ENCODE data around the gene SLC35E1.
A peak's percentile ranks its signal among the peaks of the same experiment; 100 is the strongest.

Gene SLC35E1

GRCh38 chr19:16615808-16616207 is 43.6 kb upstream of the SLC35E1 start:
- TF ChIP-seq, protein P1, sequence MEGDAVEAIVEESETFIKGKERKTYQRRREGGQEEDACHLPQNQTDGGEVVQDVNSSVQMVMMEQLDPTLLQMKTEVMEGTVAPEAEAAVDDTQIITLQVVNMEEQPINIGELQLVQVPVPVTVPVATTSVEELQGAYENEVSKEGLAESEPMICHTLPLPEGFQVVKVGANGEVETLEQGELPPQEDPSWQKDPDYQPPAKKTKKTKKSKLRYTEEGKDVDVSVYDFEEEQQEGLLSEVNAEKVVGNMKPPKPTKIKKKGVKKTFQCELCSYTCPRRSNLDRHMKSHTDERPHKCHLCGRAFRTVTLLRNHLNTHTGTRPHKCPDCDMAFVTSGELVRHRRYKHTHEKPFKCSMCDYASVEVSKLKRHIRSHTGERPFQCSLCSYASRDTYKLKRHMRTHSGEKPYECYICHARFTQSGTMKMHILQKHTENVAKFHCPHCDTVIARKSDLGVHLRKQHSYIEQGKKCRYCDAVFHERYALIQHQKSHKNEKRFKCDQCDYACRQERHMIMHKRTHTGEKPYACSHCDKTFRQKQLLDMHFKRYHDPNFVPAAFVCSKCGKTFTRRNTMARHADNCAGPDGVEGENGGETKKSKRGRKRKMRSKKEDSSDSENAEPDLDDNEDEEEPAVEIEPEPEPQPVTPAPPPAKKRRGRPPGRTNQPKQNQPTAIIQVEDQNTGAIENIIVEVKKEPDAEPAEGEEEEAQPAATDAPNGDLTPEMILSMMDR (IDR thresholded peaks at IDR 0.05; ENCODE audit: low read depth, low read length): no peak
- peak in 1 of 2 donors; percentile 29 for DNase-seq (ENCODE audit: low read depth in 2 of 2)
- H3K4me3 ChIP-seq (replicated peaks in 1 of 2; ENCODE audit: low read depth in 2 of 2, low read length in 2 of 2): no peak overlapping the region

GRCh38 chr19:16614941-16615340 is 42.7 kb upstream of the SLC35E1 start:
- H3K4me3 ChIP-seq (replicated peaks in 1 of 2; ENCODE audit: low read depth in 2 of 2, low read length in 2 of 2): no peak overlapping the region
- TF ChIP-seq, protein P1 (IDR thresholded peaks at IDR 0.05; ENCODE audit: low read depth, low read length): no peak
- no peak for DNase-seq (ENCODE audit: low read depth in 2 of 2)

DNA sequence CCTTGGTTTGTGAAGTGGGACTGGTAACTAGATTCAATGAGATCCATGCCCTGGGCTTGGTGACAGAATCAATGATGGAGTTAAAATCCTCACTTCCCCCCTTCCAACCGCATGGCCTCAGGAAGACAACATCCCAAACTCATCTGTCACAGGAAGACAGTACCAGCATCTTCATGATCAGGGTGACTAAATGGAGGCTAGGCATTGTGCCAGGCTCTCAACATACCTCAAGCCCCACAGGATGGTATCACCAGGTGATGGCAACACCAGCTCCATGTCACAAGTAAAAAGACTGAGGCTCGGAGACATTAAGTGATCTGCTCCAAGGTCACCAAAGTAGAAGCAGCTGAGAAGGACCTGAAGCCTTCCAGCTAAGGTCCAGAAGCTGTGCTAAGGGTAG is 41.6 kb upstream of the SLC35E1 start:
- TF ChIP-seq, protein P1 (IDR thresholded peaks at IDR 0.05; ENCODE audit: low read depth, low read length): no peak
- H3K4me3 ChIP-seq (replicated peaks in 1 of 2; ENCODE audit: low read depth in 2 of 2, low read length in 2 of 2): no peak overlapping the region
- DNase-seq (ENCODE audit: low read depth in 2 of 2): no peak

DNA sequence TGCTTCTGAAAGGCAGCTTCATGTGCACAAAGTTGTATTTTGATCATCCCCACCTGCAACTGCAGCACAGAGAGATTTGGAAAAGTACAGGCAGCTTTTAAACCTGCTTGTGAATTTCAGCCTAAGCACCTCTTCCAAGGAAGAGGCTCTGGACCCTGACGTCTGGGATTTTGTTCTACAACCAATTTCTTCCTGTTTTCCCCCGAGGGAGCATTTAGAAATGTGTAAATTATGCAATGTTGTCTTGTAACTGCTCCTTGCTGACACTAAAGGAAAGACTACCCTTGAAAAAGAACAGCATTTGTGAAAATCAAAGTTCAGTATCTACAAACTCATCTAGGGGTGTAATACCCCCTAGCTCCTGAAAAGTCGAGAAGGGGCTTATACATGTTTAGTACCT is 40.4 kb upstream of the SLC35E1 start:
- no peak overlapping the region for H3K4me3 ChIP-seq (replicated peaks in 1 of 2; ENCODE audit: low read depth in 2 of 2, low read length in 2 of 2)
- TF ChIP-seq, protein P1 (IDR thresholded peaks at IDR 0.05; ENCODE audit: low read depth, low read length): no peak
- peak; percentile 54 to 57 for DNase-seq (ENCODE audit: low read depth in 2 of 2)

DNA sequence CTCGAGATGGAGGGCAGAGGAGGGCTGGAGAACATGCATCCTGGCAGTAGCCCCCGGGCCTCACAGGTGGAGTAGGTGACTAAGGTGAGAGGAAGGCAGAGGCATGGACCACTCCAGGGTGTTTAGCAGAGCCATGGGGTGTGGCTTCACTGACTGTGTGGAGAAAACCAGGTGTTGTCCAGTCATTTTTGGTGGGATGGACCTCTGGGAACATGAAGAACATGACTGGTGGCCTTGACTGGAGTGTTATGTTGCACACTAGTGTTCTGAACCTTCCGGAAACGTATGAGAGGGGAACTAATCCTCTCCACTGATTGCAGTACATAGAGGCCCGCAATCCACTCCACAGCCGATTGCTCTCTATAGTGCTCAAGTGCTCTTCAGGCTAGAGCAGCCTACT is 38.9 kb upstream of the SLC35E1 start:
- TF ChIP-seq, protein P1 (IDR thresholded peaks at IDR 0.05; ENCODE audit: low read depth, low read length): no peak
- no peak for DNase-seq (ENCODE audit: low read depth in 2 of 2)

DNA sequence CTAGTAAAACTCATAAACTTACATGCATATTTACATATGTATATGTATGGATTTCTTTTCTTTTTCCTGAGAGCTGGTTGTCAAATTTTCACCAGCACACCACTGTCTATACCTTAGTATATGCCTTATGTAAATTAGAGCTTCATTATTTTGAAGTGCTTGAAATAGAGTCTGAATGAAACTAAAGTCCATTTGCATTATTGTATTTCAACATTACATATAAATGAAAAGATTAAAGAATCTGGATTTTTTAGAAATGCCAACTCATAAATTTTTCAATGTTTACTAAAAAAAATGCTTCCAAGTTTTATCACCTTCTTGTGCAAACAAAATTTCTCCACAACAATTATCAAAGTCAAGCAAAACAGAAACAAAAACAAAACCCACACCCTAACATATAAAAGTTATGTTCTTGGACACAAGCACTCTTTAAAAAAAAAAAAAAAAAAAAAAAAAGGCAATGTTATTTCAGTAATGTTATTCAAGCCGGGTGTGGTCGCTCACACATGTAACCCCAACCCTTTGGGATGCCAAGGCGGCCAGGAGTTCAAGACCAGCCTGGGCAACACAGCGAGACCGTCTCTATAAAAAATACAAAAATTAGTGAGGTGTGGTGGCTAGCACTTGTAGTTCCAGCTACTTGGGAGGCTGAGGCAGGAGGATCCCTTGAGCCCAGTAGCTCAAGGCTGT is 37.4 kb upstream of the SLC35E1 start:
- TF ChIP-seq, protein P1 (IDR thresholded peaks at IDR 0.05; ENCODE audit: low read depth, low read length): no peak
- DNase-seq (ENCODE audit: low read depth in 2 of 2): no peak
- no peak overlapping the region for H3K4me3 ChIP-seq (replicated peaks in 1 of 2; ENCODE audit: low read depth in 2 of 2, low read length in 2 of 2)

More for the DNA sequence above, 38.9 kb upstream of the SLC35E1 start:
- H3K4me3 ChIP-seq (replicated peaks in 1 of 2; ENCODE audit: low read depth in 2 of 2, low read length in 2 of 2): no peak overlapping the region

DNA sequence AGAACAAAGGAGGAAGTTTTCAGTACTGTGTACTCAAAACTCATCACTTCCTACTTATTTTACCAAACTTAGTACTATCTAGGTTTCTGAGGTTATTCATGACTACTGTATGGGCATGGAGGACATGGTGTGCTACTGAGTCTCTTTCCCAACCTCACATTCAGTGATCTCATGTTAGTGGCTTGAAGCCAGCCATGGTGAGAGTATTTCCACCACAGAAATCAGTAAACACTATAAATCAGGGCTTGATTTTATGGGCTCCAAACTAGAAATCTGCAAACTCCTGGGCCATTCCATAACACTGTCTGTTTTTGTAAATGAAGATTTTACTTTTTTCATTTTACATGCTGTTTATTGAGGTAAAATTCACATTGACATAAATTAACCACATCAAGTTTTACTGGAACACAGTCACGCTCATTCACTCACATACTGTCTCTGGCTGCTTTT is 36.1 kb upstream of the SLC35E1 start:
- TF ChIP-seq, protein P1 (IDR thresholded peaks at IDR 0.05; ENCODE audit: low read depth, low read length): no peak
- peak; percentile 82 to 91 for DNase-seq (ENCODE audit: low read depth in 2 of 2)

More for the DNA sequence above, 36.1 kb upstream of the SLC35E1 start:
- H3K4me3 ChIP-seq (replicated peaks in 1 of 2; ENCODE audit: low read depth in 2 of 2, low read length in 2 of 2): no peak overlapping the region

All from cardiac fibroblast (primary cell).